ENCODE results near the gene FADS2. TPM values are rescaled to one million over a fixed set of nuclear protein-coding genes. Genes with fewer than 3 reads are reported as not detected.

FADS2 gene
- total and polyA plus RNA-seq, 9 of the 15 experiments (the other 6 are each of a cell fraction or from before 2014, with no cell fraction given), result 2.9 to 42.8 (median 16.2) TPM

- TF ChIP-seq ZNF512 (tag; IDR thresholded peaks at IDR 0.05) (no peak), CBX5 (IDR thresholded peaks at IDR 0.05; ENCODE audit: borderline replicate concordance, low read depth) (no peak), E2F5 (CRISPR knock-in tag; IDR thresholded peaks at IDR 0.05) (no peak), ZNF121 (CRISPR knock-in tag; conservative IDR thresholded peaks at IDR 0.05) (no peak; the same call in 1 of the 2 replicates), CBX8 (IDR thresholded peaks at IDR 0.05; ENCODE audit: borderline replicate concordance, extremely low read depth, low read depth, low read length, poor library complexity, severe bottlenecking) (no peak), DIDO1 (tag; IDR thresholded peaks at IDR 0.05; ENCODE audit: low read depth) (no peak), ZBTB33 (CRISPR knock-in tag; IDR thresholded peaks at IDR 0.05) (no peak; the same call in 1 of the 2 replicates), RBM14 (IDR thresholded peaks at IDR 0.05; ENCODE audit: borderline replicate concordance, insufficient read depth, low read depth, low read length) (no peak), XRCC4 (IDR thresholded peaks at IDR 0.05; ENCODE audit: extremely low read depth, insufficient read depth, insufficient read length) (no peak), TFE3 (CRISPR knock-in tag; IDR thresholded peaks at IDR 0.05) (no peak), ILF3 (IDR thresholded peaks at IDR 0.05; ENCODE audit: borderline replicate concordance) (peak; percentile 50; the same call in 1 of the 2 replicates), POLR2B (IDR thresholded peaks at IDR 0.05; ENCODE audit: low read depth, partially characterized antibody) (no peak), SIN3B (IDR thresholded peaks at IDR 0.05; ENCODE audit: low read depth) (peak; percentile 48; the same call in 1 of the 2 replicates), MXD1 (CRISPR knock-in tag; IDR thresholded peaks at IDR 0.05; ENCODE audit: borderline replicate concordance, poor library complexity, severe bottlenecking) (no peak), RBM39 (optimal IDR thresholded peaks at IDR 0.05; ENCODE audit: low read depth, low read length) (no peak), CLOCK (CRISPR knock-in tag; IDR thresholded peaks at IDR 0.05; ENCODE audit: borderline replicate concordance) (no peak), PHB (CRISPR knock-in tag; IDR thresholded peaks at IDR 0.05) (no peak)
Measured at GRCh38 chr11:61816736-61817455, 11.2 kb upstream of the FADS2 start, which contains the start of gene FADS1 (continued).
